K562 (cell line): ENCODE results near the gene FOXK2. TPM values are rescaled to one million over a fixed set of nuclear protein-coding genes. Genes with fewer than 3 reads are reported as not detected.

Experiments used
- ATAC-seq: fragments of 200-7000 bp; cut with Tn5 transposase; 3 replicates; pipeline ENCODE4 v1.9.1; 2020; ENCODE audit warnings: moderate library complexity
- BruUV-seq: library from RNA; stranded (reverse); fragments of 400-500 nt; replicated peaks from 2 replicates; lab custom pipeline; 2021; lab: Mats Ljungman, UMichigan
- CTCF ChIA-PET: fragments of 300-600 bp; formaldehyde crosslinking; extraction: SDS; loops from one replicate; lab custom pipeline; 2021; ENCODE audit warnings: low intra/inter-chr PET ratio; lab: Yijun Ruan, JAX
- POLR2A ChIA-PET: fragments of 300-600, 350-650 bp; sonication (Branson Sonifier 250); formaldehyde crosslinking; extraction: SDS; loops from one replicate; lab custom pipeline; 2021; ENCODE audit warnings: antibody characterized with exemption, inconsistent platforms; lab: Yijun Ruan, JAX
- DNase-seq, 4 experiments: peaks; one replicate each; pipeline versions ENCODE4 v3.0.0 to v3.0.0-alpha.2; 2011 to 2018; ENCODE audit warnings: low spot score in 3 of 4, mixed read lengths in 3 of 4; ENCODE audit errors: extremely low read depth in 1 of 4
- FAIRE-seq: peaks from 2 replicates; lab custom pipeline; 2011; peaks lifted over from hg19 to GRCh38; lab: Jason Lieb, UNC
- H2AFZ ChIP-seq: 2 replicates; pipeline ENCODE4 v1.6.0; 2011; ENCODE audit warnings: low read depth, low read length, control low read depth, inconsistent platforms
- H3K27ac ChIP-seq: fragments of 200-600 bp; 3 replicates; pipeline ENCODE4 v1.8.0; 2011; ENCODE audit warnings: low read depth, mild to moderate bottlenecking, control low read depth, inconsistent platforms, low read length, moderate library complexity, mixed read lengths; ENCODE audit errors: extremely low read depth
- H3K27me3 ChIP-seq, 2 experiments: fragments of 300-600 bp in 1 of 2; 2 replicates in 1 of 2; 3 replicates in 1 of 2; pipeline versions ENCODE4 v1.6.0 to v1.8.0; 2011; ENCODE audit warnings: inconsistent platforms in 2 of 2, low read length in 2 of 2, mild to moderate bottlenecking in 1 of 2, mixed read lengths in 1 of 2, moderate library complexity in 1 of 2; ENCODE audit not compliant: control insufficient read depth in 2 of 2, insufficient read depth in 2 of 2
- H3K36me3 ChIP-seq: fragments of 300-600 bp; 3 replicates; pipeline ENCODE4 v1.8.0; 2011; ENCODE audit warnings: mild to moderate bottlenecking, low read length, inconsistent platforms; ENCODE audit not compliant: control insufficient read depth, insufficient read depth
- H3K4me1 ChIP-seq, 2 experiments: fragments of 200-600 bp in 1 of 2; replicated peaks in 1 of 2; 2 replicates in 1 of 2; 3 replicates in 1 of 2; pipeline versions ENCODE4 v1.5.1 to v1.8.0; 2011; ENCODE audit warnings: inconsistent platforms in 2 of 2, low read length in 2 of 2, mild to moderate bottlenecking in 1 of 2, mixed read lengths in 1 of 2, moderate library complexity in 1 of 2; ENCODE audit not compliant: control insufficient read depth in 2 of 2, insufficient read depth in 2 of 2
- H3K4me2 ChIP-seq: 2 replicates; pipeline ENCODE4 v1.6.1; 2011; ENCODE audit warnings: low read length, control low read depth, inconsistent platforms, mixed read lengths; ENCODE audit not compliant: insufficient read depth
- H3K4me3 ChIP-seq: fragments of 200-600 bp; sonication (generic), shearing (Covaris generic); 2 replicates; pipeline ENCODE4 v1.5.1; 2016; ENCODE audit warnings: control low read depth, inconsistent platforms
- H3K79me2 ChIP-seq: fragments of 200-600 bp; 3 replicates; pipeline ENCODE4 v1.8.0; 2011; ENCODE audit warnings: low read length, inconsistent platforms; ENCODE audit not compliant: control insufficient read depth, insufficient read depth
- H3K9ac ChIP-seq, 2 experiments: 2 replicates each; pipeline versions ENCODE4 v1.6.0 to v1.6.1; 2011; ENCODE audit warnings: low read depth in 2 of 2, low read length in 2 of 2, control low read depth in 1 of 2, inconsistent platforms in 1 of 2, mild to moderate bottlenecking in 1 of 2, mixed read lengths in 1 of 2; ENCODE audit not compliant: insufficient read depth in 1 of 2
- H3K9me1 ChIP-seq: one replicate; pipeline ENCODE4 v1.6.0; 2011; ENCODE audit warnings: inconsistent platforms, mild to moderate bottlenecking, low read length, moderate library complexity; ENCODE audit not compliant: control insufficient read depth, insufficient read depth
- H3K9me3 ChIP-seq: replicated peaks from 2 replicates; pipeline ENCODE4 v1.5.1; 2011; ENCODE audit warnings: low read depth, low read length, inconsistent platforms; ENCODE audit not compliant: control insufficient read depth, insufficient read depth
- H4K20me1 ChIP-seq: replicated peaks from 2 replicates; pipeline ENCODE4 v1.6.1; 2011; ENCODE audit warnings: low read length, inconsistent platforms, mixed read lengths; ENCODE audit not compliant: control insufficient read depth, insufficient read depth
- BHLHE40 ChIP-seq: IDR thresholded peaks from 2 replicates; pipeline ENCODE4 v1.6.1; 2011; ENCODE audit warnings: low read length, improper control_type of control experiment
- JUN ChIP-seq, 2 experiments: sonication (generic) in 1 of 2; formaldehyde crosslinking in 1 of 2; IDR thresholded peaks; 2 replicates each; pipeline versions ENCODE4 v1.6.1 to v1.8.0; 2012 to 2022; ENCODE audit warnings: borderline replicate concordance in 2 of 2, mild to moderate bottlenecking in 2 of 2, improper control_type of control experiment in 1 of 2, low read depth in 1 of 2, low read length in 1 of 2, missing genetic modification reagents in 1 of 2
- KDM1A ChIP-seq, 2 experiments: fragments of 450-650 bp; IDR thresholded peaks; 2 replicates each; pipeline ENCODE4 v1.6.1; 2016; ENCODE audit warnings: mild to moderate bottlenecking in 2 of 2
- NFIX ChIP-seq: fragments of 250-450 bp; sonication (Bioruptor Pico); IDR thresholded peaks from 2 replicates; pipeline ENCODE4 v1.4.0; 2020; ENCODE audit warnings: low read depth, mild to moderate bottlenecking, moderate library complexity
- SIX5 ChIP-seq, 2 experiments: IDR thresholded peaks; 2 replicates each; pipeline ENCODE4 v1.6.1; 2011; ENCODE audit warnings: low read length in 2 of 2, borderline replicate concordance in 1 of 2, low read depth in 1 of 2, mild to moderate bottlenecking in 1 of 2, moderate library complexity in 1 of 2; ENCODE audit not compliant: insufficient read depth in 1 of 2
- XRCC3 ChIP-seq: fragments of 450-650 bp; IDR thresholded peaks from 2 replicates; pipeline ENCODE4 v1.6.1; 2017; ENCODE audit warnings: mild to moderate bottlenecking, moderate library complexity
- ZNF165 ChIP-seq: fragments of 250-450 bp; sonication (Bioruptor Pico); IDR thresholded peaks from 2 replicates; pipeline ENCODE4 v1.4.0; 2020; ENCODE audit warnings: borderline replicate concordance
- WGBS: fragments of 100-300 bp; shearing (Covaris generic); methylation state at CpG from one replicate; pipeline ENCODE4 v1.1.6; 2016; ENCODE audit warnings: low coverage, mixed read lengths; ENCODE audit not compliant: insufficient coverage; ENCODE audit errors: missing lambda C conversion rate; 5-methylcytosine and 5-hydroxymethylcytosine counted together
- in situ Hi-C: fragments of 300-500 bp; cut with MboI; formaldehyde crosslinking; loops from 4 replicates; pipeline ENCODE4 v1.15.0; 2018; ENCODE audit warnings: inconsistent platforms, mixed read lengths
- intact Hi-C: fragments of 100-400 bp; cut with micrococcal nuclease; formaldehyde crosslinking; loops from 2 replicates; pipeline ENCODE4 v1.14.2; 2022
- polyA plus RNA-seq, 8 experiments: library from polyadenylated mRNA; depleted of rRNA in 4 of 8; stranded (reverse) in 5 of 8; unstranded in 3 of 8; fragments of >200 nt; fragmentation: Nextera tagmentation in 2 of 8; fragmentation: Illumina TruSeq in 1 of 8; extraction: Ambion mirVana in 2 of 8; extraction: Trizol in 1 of 8; gene quantifications; 2 replicates each; pipeline versions ENCODE4 v1.2.1 to v1.2.3, GENCODE V29; 2011 to 2014; ENCODE audit warnings: inconsistent platforms in 1 of 8, missing spikeins in 1 of 8
- total RNA-seq, 7 experiments: library from RNA; depleted of rRNA in 6 of 7; stranded (reverse); fragments of >200 nt in 6 of 7; fragmentation: Illumina TruSeq in 2 of 7; extraction: Trizol in 2 of 7; gene quantifications; 2 replicates each; pipeline versions ENCODE4 v1.2.1 to v1.2.3, GENCODE V29; 2011 to 2021; ENCODE audit warnings: low replicate concordance in 1 of 7
- TF ChIP-seq, protein P1 (sequence below): fragments of 250-450 bp; sonication (Bioruptor Pico); IDR thresholded peaks from 2 replicates; pipeline ENCODE4 v1.5.0; 2021; ENCODE audit warnings: mild to moderate bottlenecking, borderline replicate concordance
- TF ChIP-seq, protein P2 (sequence below), 2 experiments: fragments of 450-650 bp; formaldehyde crosslinking in 1 of 2; IDR thresholded peaks; 2 replicates each; pipeline versions ENCODE4 v1.4.0 to v1.6.1; 2014 to 2020; ENCODE audit warnings: mild to moderate bottlenecking in 2 of 2, borderline replicate concordance in 1 of 2, low read depth in 1 of 2

Gene FOXK2
- total and polyA plus RNA-seq, 9 of the 15 experiments (the other 6 are each of a cell fraction or from before 2014, with no cell fraction given): 3.0 to 86.0 (median 44.1) TPM

DNA sequence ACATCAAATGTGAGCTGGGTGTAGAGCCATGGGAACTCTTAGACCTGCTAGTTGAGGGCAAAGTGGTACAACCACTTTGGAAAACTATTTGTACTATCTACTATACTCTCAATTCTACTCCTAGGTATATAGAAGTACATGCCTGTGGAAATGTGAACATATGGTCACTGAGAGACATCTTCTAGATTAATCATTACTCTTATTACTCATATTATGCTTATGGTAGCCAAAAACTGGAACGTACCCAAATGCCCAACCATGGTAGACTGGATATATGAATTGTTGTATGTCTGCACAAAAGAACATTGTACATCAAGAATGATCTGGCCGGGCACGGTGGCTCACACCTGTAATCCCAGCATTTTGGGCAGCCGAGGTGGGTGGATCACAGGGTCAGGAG lies 126.0 kb downstream of the FOXK2 start:
- POLR2A ChIA-PET: interaction anchor here (1.8 kb wide), 1 partner anchor 13 kb away, joined by 4 read pairs; no protein-coding TSS in a partner anchor
- Histone ChIP-seq H3K36me3 (peaks cover 52% of the 10 kb centered on the region), H3K4me3 (no peak overlapping the region), H3K4me1 (peaks cover 11 to 40% of the 10 kb centered on the region in 2 experiments; a peak in 4 of 5 replicates), H3K27ac (no peak overlapping the region), H3K9me1 (peaks cover 9% of the 10 kb centered on the region), H3K9me3 (no peaks in the 10 kb centered on the region), H4K20me1 (peaks cover 24% of the 10 kb centered on the region), H3K27me3 (no peaks in the 10 kb centered on the region), H3K4me2 (no peak overlapping the region), H3K9ac (no peak overlapping the region; a peak in 1 of 4 replicates), H3K79me2 (peaks cover 73% of the 10 kb centered on the region), H2AFZ (no peak overlapping the region)
- no TSS peak for BruUV-seq
- CTCF ChIA-PET: no interaction called here
- 98% methylated on average over 4 of the region's 4 CpGs for WGBS
- in situ Hi-C loops (no loop called here), intact Hi-C loops (no loop called here)
- no peak for DNase-seq
- FAIRE-seq: no peak
- no peak for ATAC-seq
- TF ChIP-seq JUN (IDR thresholded peaks at IDR 0.05; ENCODE audit: borderline replicate concordance, low read depth, low read length): no peak
- TF ChIP-seq JUN (CRISPR knock-in tag; IDR thresholded peaks at IDR 0.05; ENCODE audit: borderline replicate concordance): no peak
- TF ChIP-seq XRCC3: no peak
- no peak for TF ChIP-seq KDM1A (IDR thresholded peaks at IDR 0.05)
- no peak for TF ChIP-seq SIX5 (IDR thresholded peaks at IDR 0.05; ENCODE audit: borderline replicate concordance in 1 of 2, insufficient read depth in 1 of 2, low read depth in 1 of 2, low read length in 2 of 2)
- TF ChIP-seq, protein P1, sequence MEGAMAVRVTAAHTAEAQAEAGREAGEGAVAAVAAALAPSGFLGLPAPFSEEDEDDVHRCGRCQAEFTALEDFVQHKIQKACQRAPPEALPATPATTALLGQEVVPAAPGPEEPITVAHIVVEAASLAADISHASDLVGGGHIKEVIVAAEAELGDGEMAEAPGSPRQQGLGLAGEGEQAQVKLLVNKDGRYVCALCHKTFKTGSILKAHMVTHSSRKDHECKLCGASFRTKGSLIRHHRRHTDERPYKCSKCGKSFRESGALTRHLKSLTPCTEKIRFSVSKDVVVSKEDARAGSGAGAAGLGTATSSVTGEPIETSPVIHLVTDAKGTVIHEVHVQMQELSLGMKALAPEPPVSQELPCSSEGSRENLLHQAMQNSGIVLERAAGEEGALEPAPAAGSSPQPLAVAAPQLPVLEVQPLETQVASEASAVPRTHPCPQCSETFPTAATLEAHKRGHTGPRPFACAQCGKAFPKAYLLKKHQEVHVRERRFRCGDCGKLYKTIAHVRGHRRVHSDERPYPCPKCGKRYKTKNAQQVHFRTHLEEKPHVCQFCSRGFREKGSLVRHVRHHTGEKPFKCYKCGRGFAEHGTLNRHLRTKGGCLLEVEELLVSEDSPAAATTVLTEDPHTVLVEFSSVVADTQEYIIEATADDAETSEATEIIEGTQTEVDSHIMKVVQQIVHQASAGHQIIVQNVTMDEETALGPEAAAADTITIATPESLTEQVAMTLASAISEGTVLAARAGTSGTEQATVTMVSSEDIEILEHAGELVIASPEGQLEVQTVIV: no peak
- TF ChIP-seq BHLHE40: no peak
- no peak for TF ChIP-seq NFIX (CRISPR knock-in tag)
- no peak for TF ChIP-seq ZNF165
- TF ChIP-seq, protein P2, sequence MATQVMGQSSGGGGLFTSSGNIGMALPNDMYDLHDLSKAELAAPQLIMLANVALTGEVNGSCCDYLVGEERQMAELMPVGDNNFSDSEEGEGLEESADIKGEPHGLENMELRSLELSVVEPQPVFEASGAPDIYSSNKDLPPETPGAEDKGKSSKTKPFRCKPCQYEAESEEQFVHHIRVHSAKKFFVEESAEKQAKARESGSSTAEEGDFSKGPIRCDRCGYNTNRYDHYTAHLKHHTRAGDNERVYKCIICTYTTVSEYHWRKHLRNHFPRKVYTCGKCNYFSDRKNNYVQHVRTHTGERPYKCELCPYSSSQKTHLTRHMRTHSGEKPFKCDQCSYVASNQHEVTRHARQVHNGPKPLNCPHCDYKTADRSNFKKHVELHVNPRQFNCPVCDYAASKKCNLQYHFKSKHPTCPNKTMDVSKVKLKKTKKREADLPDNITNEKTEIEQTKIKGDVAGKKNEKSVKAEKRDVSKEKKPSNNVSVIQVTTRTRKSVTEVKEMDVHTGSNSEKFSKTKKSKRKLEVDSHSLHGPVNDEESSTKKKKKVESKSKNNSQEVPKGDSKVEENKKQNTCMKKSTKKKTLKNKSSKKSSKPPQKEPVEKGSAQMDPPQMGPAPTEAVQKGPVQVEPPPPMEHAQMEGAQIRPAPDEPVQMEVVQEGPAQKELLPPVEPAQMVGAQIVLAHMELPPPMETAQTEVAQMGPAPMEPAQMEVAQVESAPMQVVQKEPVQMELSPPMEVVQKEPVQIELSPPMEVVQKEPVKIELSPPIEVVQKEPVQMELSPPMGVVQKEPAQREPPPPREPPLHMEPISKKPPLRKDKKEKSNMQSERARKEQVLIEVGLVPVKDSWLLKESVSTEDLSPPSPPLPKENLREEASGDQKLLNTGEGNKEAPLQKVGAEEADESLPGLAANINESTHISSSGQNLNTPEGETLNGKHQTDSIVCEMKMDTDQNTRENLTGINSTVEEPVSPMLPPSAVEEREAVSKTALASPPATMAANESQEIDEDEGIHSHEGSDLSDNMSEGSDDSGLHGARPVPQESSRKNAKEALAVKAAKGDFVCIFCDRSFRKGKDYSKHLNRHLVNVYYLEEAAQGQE (IDR thresholded peaks at IDR 0.05; ENCODE audit: borderline replicate concordance): no peak
- TF ChIP-seq, protein P2 (CRISPR knock-in tag; IDR thresholded peaks at IDR 0.05; ENCODE audit: low read depth): no peak
